Fibroblast of lung (primary cell): ENCODE results near the gene GPR173. TPM values are rescaled to one million over a fixed set of nuclear protein-coding genes. Genes with fewer than 3 reads are reported as not detected.

Source experiments
- DNase-seq, 2 donors: peaks; one replicate each; pipeline versions ENCODE4 v3.0.0 to v3.0.0-alpha.2; 2010; ENCODE audit warnings: low read depth in 2 of 2
- H2AFZ ChIP-seq: 2 replicates; pipeline ENCODE4 v1.5.1; 2012; ENCODE audit warnings: low read length, control low read depth, inconsistent platforms
- H3K27ac ChIP-seq: 2 replicates; pipeline ENCODE4 v1.5.1; 2011; ENCODE audit warnings: low read length, control low read depth; ENCODE audit not compliant: insufficient read depth
- H3K27me3 ChIP-seq: 2 replicates; pipeline ENCODE4 v1.5.1; 2011; ENCODE audit warnings: mild to moderate bottlenecking, low read length; ENCODE audit not compliant: control insufficient read depth, insufficient read depth
- H3K36me3 ChIP-seq: 2 replicates; pipeline ENCODE4 v1.5.1; 2011; ENCODE audit warnings: low read length; ENCODE audit not compliant: control insufficient read depth, insufficient read depth
- H3K4me1 ChIP-seq: 2 replicates; pipeline ENCODE4 v1.5.1; 2011; ENCODE audit warnings: low read length; ENCODE audit not compliant: control insufficient read depth, insufficient read depth; ENCODE audit errors: extremely low read depth
- H3K4me2 ChIP-seq: 2 replicates; pipeline ENCODE4 v1.5.1; 2011; ENCODE audit warnings: low read length, control low read depth; ENCODE audit not compliant: insufficient read depth; ENCODE audit errors: extremely low read depth
- H3K4me3 ChIP-seq, 4 experiments: fragments of 200-600 bp in 1 of 4; sonication (generic) in 1 of 4; replicated peaks in 1 of 4; 2 replicates each; pipeline ENCODE4 v1.5.1; 2011 to 2016; ENCODE audit warnings: low read length in 4 of 4, low read depth in 3 of 4, mild to moderate bottlenecking in 3 of 4, control low read depth in 2 of 4, inconsistent platforms in 1 of 4, mixed read lengths in 1 of 4; ENCODE audit not compliant: insufficient read depth in 1 of 4; ENCODE audit errors: control extremely low read depth in 1 of 4
- H3K79me2 ChIP-seq: 2 replicates; pipeline ENCODE4 v1.5.1; 2012; ENCODE audit warnings: mild to moderate bottlenecking, low read length, inconsistent platforms; ENCODE audit not compliant: control insufficient read depth, insufficient read depth
- H3K9ac ChIP-seq: 2 replicates; pipeline ENCODE4 v1.5.1; 2011; ENCODE audit warnings: mild to moderate bottlenecking, low read length, control low read depth; ENCODE audit not compliant: insufficient read depth
- H3K9me3 ChIP-seq: 2 replicates; pipeline ENCODE4 v1.5.1; 2012; ENCODE audit warnings: low read depth, low read length; ENCODE audit not compliant: control insufficient read depth, insufficient read depth
- H4K20me1 ChIP-seq: 2 replicates; pipeline ENCODE4 v1.5.1; 2011; ENCODE audit warnings: low read length; ENCODE audit not compliant: control insufficient read depth, insufficient read depth; ENCODE audit errors: extremely low read depth
- EZH2 ChIP-seq: IDR thresholded peaks from 2 replicates; pipeline ENCODE4 v1.5.1; 2012; ENCODE audit warnings: low read length, control low read depth, mild to moderate bottlenecking; ENCODE audit errors: missing control alignments
- polyA minus RNA-seq: library from RNA; depleted of rRNA, polyadenylated mRNA; stranded (reverse); fragments of >200 nt; gene quantifications from 2 replicates; pipeline ENCODE4 v1.2.3, GENCODE V29; 2011; ENCODE audit warnings: low replicate concordance
- polyA plus RNA-seq, 2 donors: library from polyadenylated mRNA; depleted of rRNA in 1 of 2; stranded (reverse) in 1 of 2; unstranded in 1 of 2; fragments of >200 nt; gene quantifications; 2 replicates each; pipeline ENCODE4 v1.2.1, GENCODE V29; 2011 to 2012; ENCODE audit warnings: missing spikeins in 1 of 2
- total RNA-seq: library from RNA; depleted of rRNA; stranded (reverse); fragments of >200 nt; gene quantifications from 2 replicates; pipeline ENCODE4 v1.2.1, GENCODE V29; 2014
- TF ChIP-seq, protein P1 (sequence below), 2 donors: IDR thresholded peaks in 1 of 2; conservative IDR thresholded peaks in 1 of 2; 1 replicate in 1 of 2; 2 replicates in 1 of 2; pipeline ENCODE4 v1.5.1; 2011 to 2012; ENCODE audit warnings: low read length in 2 of 2, control low read depth in 1 of 2, inconsistent platforms in 1 of 2, low read depth in 1 of 2, mild to moderate bottlenecking in 1 of 2

Gene GPR173, protein sequence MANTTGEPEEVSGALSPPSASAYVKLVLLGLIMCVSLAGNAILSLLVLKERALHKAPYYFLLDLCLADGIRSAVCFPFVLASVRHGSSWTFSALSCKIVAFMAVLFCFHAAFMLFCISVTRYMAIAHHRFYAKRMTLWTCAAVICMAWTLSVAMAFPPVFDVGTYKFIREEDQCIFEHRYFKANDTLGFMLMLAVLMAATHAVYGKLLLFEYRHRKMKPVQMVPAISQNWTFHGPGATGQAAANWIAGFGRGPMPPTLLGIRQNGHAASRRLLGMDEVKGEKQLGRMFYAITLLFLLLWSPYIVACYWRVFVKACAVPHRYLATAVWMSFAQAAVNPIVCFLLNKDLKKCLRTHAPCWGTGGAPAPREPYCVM
- total RNA-seq (2.3 and 5.6 TPM in 2 replicates), polyA plus RNA-seq (3.9 and 4.0 TPM in 2 replicates), polyA minus RNA-seq (13.3 and 14.2 TPM in 2 replicates)
- 3.5 and 3.7 TPM in 2 replicates for polyA plus RNA-seq (2012)

DNA sequence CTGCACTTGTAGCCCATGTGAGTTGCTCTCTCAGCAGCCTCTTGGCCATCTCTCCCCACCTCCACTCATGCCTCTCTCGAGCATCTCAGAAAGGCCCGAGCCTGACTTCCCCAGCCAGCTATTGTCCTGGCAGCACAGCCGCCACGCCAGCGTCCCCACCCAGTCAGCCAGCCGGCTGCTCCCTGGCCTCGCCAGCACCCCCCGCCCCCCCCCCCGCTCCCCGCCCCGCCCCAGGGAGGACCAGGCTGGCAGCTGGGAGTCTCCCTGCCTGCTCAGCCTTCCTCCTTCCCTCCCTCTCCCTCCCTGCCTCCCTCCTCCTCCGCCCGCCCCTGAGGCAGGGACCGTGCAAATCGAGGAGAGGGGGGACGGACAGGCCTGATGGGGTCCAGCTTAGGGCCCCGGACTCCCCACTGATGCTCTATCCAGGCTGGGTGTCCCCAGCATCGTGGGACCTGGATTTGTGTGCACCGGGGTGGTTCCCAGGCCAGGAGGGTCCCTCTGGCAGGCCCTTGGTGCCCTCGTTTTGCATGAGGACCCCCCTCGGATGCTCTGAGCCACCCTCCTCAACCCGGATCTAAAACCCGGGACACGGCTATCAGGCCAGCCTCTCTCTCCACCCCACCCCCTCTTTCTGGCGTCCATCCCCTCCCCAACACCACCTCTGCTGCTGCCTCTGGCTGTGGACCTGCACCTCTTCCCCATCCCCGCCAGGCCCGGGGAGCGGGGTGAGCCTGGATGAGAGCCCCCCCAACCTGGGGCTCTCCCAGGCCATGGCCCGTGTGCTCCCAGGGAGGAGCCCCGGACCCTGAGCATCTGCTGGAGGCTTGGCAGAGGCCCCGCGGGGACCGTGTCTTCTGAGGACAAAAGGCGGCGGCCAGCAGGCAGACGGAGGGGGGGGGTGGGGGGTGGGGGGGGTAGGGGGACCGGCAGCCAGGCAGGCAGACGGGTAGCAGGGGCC, at the start of gene GPR173:
GPR173 (plus strand) TSS at position 621 of the 958 bp plus-strand sequence. CDS start 27,833 bp downstream, outside the sequence.
- TF ChIP-seq EZH2: no peak
- TF ChIP-seq, protein P1, sequence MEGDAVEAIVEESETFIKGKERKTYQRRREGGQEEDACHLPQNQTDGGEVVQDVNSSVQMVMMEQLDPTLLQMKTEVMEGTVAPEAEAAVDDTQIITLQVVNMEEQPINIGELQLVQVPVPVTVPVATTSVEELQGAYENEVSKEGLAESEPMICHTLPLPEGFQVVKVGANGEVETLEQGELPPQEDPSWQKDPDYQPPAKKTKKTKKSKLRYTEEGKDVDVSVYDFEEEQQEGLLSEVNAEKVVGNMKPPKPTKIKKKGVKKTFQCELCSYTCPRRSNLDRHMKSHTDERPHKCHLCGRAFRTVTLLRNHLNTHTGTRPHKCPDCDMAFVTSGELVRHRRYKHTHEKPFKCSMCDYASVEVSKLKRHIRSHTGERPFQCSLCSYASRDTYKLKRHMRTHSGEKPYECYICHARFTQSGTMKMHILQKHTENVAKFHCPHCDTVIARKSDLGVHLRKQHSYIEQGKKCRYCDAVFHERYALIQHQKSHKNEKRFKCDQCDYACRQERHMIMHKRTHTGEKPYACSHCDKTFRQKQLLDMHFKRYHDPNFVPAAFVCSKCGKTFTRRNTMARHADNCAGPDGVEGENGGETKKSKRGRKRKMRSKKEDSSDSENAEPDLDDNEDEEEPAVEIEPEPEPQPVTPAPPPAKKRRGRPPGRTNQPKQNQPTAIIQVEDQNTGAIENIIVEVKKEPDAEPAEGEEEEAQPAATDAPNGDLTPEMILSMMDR (conservative IDR thresholded peaks at IDR 0.05 in 1 of 2, IDR thresholded peaks at IDR 0.05 in 1 of 2; ENCODE audit: low read depth in 1 of 2, low read length in 2 of 2): no peak
- H3K27ac ChIP-seq: peak within 1 kb of the TSS; percentile 80
- no peaks in the 10 kb centered on the region for H3K36me3 ChIP-seq
- DNase-seq: peak; percentile 75 to 81
- peak within 1 kb of the TSS; percentile 56 to 73 (median 64) for H3K4me3 ChIP-seq
- H3K9ac ChIP-seq: peak within 1 kb of the TSS; percentile 62
- H4K20me1 ChIP-seq: no peaks in the 10 kb centered on the region
- H3K4me1 ChIP-seq: no peaks in the 10 kb centered on the region
- H2AFZ ChIP-seq: peak within 1 kb of the TSS; percentile 80
- H3K79me2 ChIP-seq: peaks cover 43% of the 10 kb centered on the region
- peak within 1 kb of the TSS; percentile 79 for H3K4me2 ChIP-seq
- H3K9me3 ChIP-seq: no peaks in the 10 kb centered on the region
- H3K27me3 ChIP-seq: no peaks in the 10 kb centered on the region

DNA sequence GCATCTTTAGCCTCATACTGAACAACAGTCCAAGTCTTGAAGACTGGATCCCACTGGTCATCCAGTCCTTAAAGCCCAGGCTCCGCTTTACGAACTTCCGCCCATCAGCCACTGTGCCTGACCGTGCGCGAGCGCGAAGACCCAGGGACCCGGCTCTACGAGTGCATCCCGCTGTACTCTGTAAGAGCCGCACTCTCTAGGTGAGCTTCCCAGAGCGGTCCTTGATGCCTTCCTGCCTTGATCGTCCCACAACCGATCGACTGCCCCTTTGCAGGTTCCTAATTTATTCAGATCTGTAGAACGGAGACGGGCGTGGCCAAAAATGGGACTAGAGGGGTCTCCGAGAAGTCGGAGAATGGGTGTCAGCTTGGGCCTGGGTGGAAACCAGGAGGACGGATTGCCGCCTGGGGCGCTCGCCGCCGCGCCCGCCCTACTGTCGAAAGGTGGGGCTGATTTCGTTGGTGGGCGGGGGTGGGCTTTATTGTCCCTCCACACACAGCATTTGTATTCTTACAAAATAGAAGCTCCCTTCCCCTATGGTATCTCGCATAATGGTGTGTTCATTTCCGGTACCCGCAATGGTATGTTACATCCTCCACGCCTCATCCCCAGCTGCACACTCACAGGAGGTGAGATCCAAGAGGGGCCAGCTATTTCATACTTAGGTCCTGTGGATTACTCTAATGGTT, 48.0 kb upstream of the GPR173 start:
- Histone ChIP-seq H3K4me1 (no peaks in the 10 kb centered on the region), H4K20me1 (no peaks in the 10 kb centered on the region), H3K4me2 (no peak overlapping the region), H2AFZ (no peak overlapping the region), H3K4me3 (no peak overlapping the region), H3K36me3 (no peaks in the 10 kb centered on the region), H3K27ac (no peak overlapping the region), H3K27me3 (no peaks in the 10 kb centered on the region), H3K9ac (no peak overlapping the region), H3K79me2 (no peaks in the 10 kb centered on the region), H3K9me3 (no peaks in the 10 kb centered on the region)
- TF ChIP-seq, protein P1 (conservative IDR thresholded peaks at IDR 0.05 in 1 of 2, IDR thresholded peaks at IDR 0.05 in 1 of 2; ENCODE audit: low read depth in 1 of 2, low read length in 2 of 2): no peak
- no peak for TF ChIP-seq EZH2
- DNase-seq: no peak
